ENCODE measurements around the gene LCNL1.
"Not testable (repeated sequence)": the region's sequence is repeated elsewhere in the genome, so short reads cannot be mapped to it uniquely, and the experiment has no call there.

LCNL1 gene

GRCh38 chr9:137028263-137029057 lies 45.7 kb downstream of the LCNL1 start:
- DNase-seq: peak; percentile 18

DNA sequence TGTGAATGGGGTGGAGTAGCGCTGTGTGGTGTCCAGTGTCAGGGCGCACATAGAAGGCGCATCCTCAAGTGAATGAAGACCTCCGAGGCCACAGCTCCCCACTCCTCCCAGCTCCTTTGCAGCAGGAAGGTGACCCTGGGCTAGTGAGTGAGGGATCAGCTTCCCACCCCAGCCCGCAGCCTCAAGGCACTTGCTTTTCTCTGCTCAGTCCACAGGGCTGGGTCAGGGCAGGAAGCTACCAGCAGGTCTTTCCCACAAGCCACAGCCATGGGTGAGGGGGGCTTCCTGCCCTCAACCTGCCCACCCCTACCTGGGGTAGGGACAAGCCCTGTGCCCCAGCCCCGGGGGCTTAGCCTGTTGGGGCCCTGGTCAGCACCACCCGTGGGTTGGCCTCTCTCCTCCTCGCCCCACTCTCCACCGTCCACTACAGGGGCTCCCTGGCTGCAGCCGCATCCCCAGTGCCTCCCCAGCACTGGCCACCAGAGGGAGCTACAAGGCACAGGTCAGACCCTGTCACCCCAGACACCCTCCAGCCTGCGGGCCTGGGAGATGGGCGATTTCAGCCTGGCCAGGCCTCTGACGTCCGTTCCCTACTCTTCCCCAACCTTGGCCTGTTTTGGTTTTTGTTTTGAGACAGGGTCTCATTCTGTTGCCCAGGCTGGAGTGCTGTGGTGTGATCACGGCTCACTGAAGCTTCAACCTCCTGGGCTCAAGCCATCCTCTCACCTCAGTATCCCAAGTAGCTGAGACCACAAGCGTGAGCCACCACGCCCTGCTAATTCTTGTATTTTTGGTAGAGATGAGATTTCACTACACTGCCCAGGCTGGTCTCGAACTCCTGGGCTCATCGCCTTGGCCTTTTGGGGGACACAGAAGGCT lies 46.5 kb downstream of the LCNL1 start:
- peak; percentile 35 for DNase-seq

- no peak for DNase-seq
Observed at GRCh38 chr9:137030006-137030405, 47.2 kb downstream of the LCNL1 start.

DNA sequence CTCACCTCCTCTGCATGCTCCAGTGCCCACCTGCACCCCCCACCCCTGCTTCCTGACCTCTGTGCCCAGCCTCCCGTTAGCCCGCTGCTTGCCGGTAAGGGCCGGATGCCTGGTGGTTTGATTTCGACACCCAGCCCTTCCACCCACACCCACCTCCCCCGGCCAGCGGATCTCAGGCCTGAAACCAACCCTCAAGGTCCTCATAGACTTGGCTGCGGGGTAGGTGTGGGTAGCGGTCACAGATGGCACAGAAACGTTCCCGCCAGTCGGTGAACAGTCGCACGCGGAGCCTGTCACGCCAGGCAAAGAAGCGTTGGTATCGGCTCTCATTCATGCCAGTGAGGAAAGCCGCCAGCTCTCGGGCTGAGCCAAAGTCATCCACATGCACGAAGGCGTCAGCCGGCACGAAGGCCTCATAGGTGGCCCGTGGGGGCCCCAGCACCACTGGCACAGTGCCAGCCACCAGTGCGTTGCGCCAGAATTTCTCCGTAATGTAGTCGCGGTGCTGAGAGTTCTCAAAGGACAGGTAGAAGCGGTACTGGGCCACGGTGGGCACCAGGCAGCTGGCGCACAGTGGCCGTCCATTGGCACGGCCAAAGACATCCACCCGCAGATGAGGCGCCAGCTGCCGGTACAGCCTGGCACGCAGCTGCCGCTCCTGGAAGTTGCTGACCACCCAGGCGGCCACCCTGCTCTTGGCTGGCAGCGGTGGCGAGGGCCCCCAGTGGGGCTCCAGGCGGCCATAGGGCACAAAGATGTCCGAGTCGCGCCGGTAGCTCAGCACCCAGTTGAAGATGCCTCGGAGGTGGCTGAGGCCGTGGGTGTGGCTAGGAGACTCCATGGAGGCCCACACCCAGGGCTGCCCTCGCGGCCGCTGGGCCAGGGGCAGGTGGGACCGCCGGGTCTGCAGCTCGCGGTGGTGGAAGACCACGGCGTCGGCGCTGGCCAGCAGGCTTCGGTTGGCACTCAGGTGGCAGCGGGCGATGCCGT lies 48.0 kb downstream of the LCNL1 start:
- no peak for DNase-seq

- DNase-seq: no peak
Observed at GRCh38 chr9:137031904-137032640, 49.3 kb downstream of the LCNL1 start, which contains the start of gene FUT7. FUT7 (minus strand) TSS chr9:137032088; CDS start chr9:137031991, 97 bp downstream.

DNA sequence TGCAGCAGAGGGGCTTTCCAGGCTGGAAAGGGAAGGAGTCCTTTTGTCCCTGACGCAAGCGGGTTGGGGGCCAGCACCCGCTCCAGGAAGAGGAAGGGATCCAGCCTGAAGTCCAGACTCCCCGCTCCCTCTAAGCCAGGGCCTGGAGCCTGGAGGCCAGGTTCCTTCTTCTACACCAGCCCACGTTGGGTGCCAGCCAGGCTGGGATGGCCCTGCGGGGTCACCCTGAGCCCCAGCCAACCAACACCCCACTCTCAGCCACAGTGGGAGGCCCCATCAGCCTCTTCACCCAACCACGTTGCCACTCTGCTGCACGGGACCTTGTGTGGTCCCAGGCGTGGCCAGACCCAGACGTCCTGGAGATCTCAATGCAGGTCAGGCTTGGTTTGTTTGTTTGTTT lies 50.1 kb downstream of the LCNL1 start:
- no peak for DNase-seq

GRCh38 chr9:137033481-137033880 lies 50.7 kb downstream of the LCNL1 start:
- not testable (repeated sequence) for DNase-seq

GRCh38 chr9:137034039-137034708 lies 51.4 kb downstream of the LCNL1 start:
- DNase-seq: no peak

DNA sequence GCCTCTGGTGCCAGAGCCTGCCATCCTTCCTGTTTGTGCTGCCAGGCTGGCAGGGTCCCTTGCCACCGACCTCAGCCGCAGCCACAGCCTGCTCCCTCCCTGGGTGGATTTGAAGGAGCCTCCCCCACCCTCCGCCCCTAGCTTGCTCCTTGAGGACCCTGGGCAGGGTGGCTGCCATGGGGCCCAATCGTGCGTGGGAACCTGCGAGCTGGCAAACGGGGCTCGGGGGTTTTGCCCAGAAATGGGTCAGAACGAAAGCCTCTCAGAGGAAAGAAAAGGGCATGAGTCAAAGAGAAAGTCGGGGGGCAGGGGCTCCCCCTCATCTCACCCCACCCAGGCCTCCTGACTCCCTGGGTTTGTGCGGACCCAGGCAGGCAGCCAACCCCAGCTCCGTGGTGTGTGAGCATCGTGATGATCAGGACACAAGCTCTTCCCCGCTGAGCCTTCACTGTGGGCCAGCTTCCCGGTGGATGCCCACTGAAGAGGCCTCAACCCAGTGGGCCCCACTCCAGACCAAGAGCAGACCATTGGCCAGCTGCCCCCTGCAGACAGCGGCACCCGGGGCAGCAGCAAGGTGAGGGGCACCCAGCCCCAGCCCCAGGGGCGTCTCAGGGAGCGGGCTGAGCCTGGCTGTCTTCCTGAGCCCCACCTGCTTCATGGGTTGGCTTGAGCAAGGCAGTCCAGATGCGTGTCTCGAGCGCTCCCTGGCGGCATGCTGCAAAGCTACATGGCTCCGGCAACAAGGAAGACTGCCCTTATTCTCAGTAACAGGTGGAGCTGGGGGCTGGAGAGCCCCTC lies 52.1 kb downstream of the LCNL1 start:
- peak; percentile 70 for DNase-seq
